H1 (cell line): ENCODE data around the gene GAB3. TPM values are rescaled to one million over a fixed set of nuclear protein-coding genes. Genes with fewer than 3 reads are reported as not detected.

ENCODE experiments used
- CTCF ChIA-PET: fragments of 300-600 bp; sonication (Branson Sonifier 250); formaldehyde crosslinking; loops from one replicate; lab custom pipeline; 2021; ENCODE audit not compliant: partially characterized antibody; lab: Charles Lee
- POLR2A ChIA-PET: fragments of 300-600 bp; sonication (Branson Sonifier 250); formaldehyde crosslinking; loops from one replicate; lab custom pipeline; 2021; ENCODE audit warnings: inconsistent platforms; ENCODE audit not compliant: partially characterized antibody; lab: Charles Lee
- DNase-seq, 2 experiments: peaks; one replicate each; pipeline versions ENCODE4 v3.0.0 to v3.0.0-alpha.2; 2010 to 2022; ENCODE audit warnings: low spot score in 2 of 2, low read depth in 1 of 2, mixed read lengths in 1 of 2
- FAIRE-seq: peaks from 2 replicates; lab custom pipeline; 2011; peaks lifted over from hg19 to GRCh38; lab: Jason Lieb, UNC
- H2AFZ ChIP-seq: 2 replicates; pipeline ENCODE4 v1.8.1; 2012; ENCODE audit warnings: low read length, inconsistent platforms
- H2AK5ac ChIP-seq: 2 replicates; pipeline ENCODE4 v1.6.1; 2013; ENCODE audit warnings: low read depth, low read length
- H2BK120ac ChIP-seq: replicated peaks from 2 replicates; pipeline ENCODE3; 2013; ENCODE audit warnings: low read depth, low read length, inconsistent platforms
- H2BK12ac ChIP-seq: 2 replicates; pipeline ENCODE4 v1.6.1; 2013; ENCODE audit warnings: low read depth, low read length
- H2BK15ac ChIP-seq: 2 replicates; pipeline ENCODE4 v1.6.1; 2013; ENCODE audit warnings: low read length
- H2BK20ac ChIP-seq: 2 replicates; pipeline ENCODE4 v1.6.1; 2013; ENCODE audit warnings: low read length
- H2BK5ac ChIP-seq: 2 replicates; pipeline ENCODE4 v1.6.1; 2013; ENCODE audit warnings: low read depth, low read length
- H3K14ac ChIP-seq: 2 replicates; pipeline ENCODE4 v1.6.1; 2013; ENCODE audit warnings: inconsistent platforms; ENCODE audit not compliant: insufficient read length
- H3K18ac ChIP-seq: 2 replicates; pipeline ENCODE4 v1.6.1; 2013; ENCODE audit warnings: low read length; ENCODE audit errors: extremely low read depth
- H3K23ac ChIP-seq: 2 replicates; pipeline ENCODE4 v1.6.1; 2013; ENCODE audit warnings: inconsistent platforms; ENCODE audit not compliant: insufficient read length
- H3K23me2 ChIP-seq: 2 replicates; pipeline ENCODE4 v1.6.1; 2013; ENCODE audit warnings: low read depth, low read length
- H3K27ac ChIP-seq: 2 replicates; pipeline ENCODE4 v1.6.1; 2011; ENCODE audit warnings: low read depth, low read length, inconsistent platforms
- H3K27me3 ChIP-seq, 4 experiments: replicated peaks in 1 of 4; 1 replicate in 1 of 4; 2 replicates in 3 of 4; pipeline versions ENCODE4 v1.6.1 to v1.8.1; 2011 to 2013; ENCODE audit warnings: low read length in 3 of 4, mild to moderate bottlenecking in 3 of 4, inconsistent platforms in 2 of 4, mixed read lengths in 2 of 4, moderate library complexity in 1 of 4; ENCODE audit not compliant: control insufficient read depth in 3 of 4, insufficient read depth in 3 of 4; ENCODE audit errors: extremely low read depth in 1 of 4
- H3K36me3 ChIP-seq, 4 experiments: 2 replicates each; pipeline versions ENCODE4 v1.6.1 to v1.8.1; 2011 to 2013; ENCODE audit warnings: mild to moderate bottlenecking in 4 of 4, low read length in 3 of 4, moderate library complexity in 2 of 4, control low read depth in 1 of 4, inconsistent platforms in 1 of 4; ENCODE audit not compliant: insufficient read depth in 4 of 4, control insufficient read depth in 2 of 4
- H3K4ac ChIP-seq: replicated peaks from 2 replicates; pipeline ENCODE3; 2013; ENCODE audit warnings: low read length, low read depth, mixed read lengths, inconsistent platforms; ENCODE audit not compliant: insufficient read length
- H3K4me1 ChIP-seq, 4 experiments: replicated peaks in 1 of 4; 1 replicate in 1 of 4; 2 replicates in 3 of 4; pipeline versions ENCODE4 v1.6.1 to v1.8.1; 2011 to 2013; ENCODE audit warnings: low read length in 3 of 4, inconsistent platforms in 2 of 4, mixed read lengths in 1 of 4; ENCODE audit not compliant: insufficient read depth in 4 of 4, control insufficient read depth in 3 of 4
- H3K4me2 ChIP-seq, 2 experiments: 2 replicates each; pipeline versions ENCODE4 v1.6.1 to v1.8.1; 2011 to 2013; ENCODE audit warnings: low read depth in 2 of 2, low read length in 2 of 2, control low read depth in 1 of 2, inconsistent platforms in 1 of 2, mild to moderate bottlenecking in 1 of 2; ENCODE audit not compliant: insufficient read depth in 1 of 2
- H3K4me3 ChIP-seq, 4 experiments: fragments of 200-600, 300-600 bp in 1 of 4; sonication (generic), shearing (Covaris generic), sonication (Bioruptor Twin) in 1 of 4; 2 replicates each; pipeline versions ENCODE4 v1.5.1 to v1.8.1; 2011 to 2016; ENCODE audit warnings: low read length in 4 of 4, low read depth in 3 of 4, control low read depth in 2 of 4, inconsistent platforms in 2 of 4, mild to moderate bottlenecking in 2 of 4, mixed read lengths in 1 of 4, moderate library complexity in 1 of 4; ENCODE audit not compliant: insufficient read depth in 2 of 4; ENCODE audit errors: extremely low read depth in 1 of 4
- H3K56ac ChIP-seq: replicated peaks from 2 replicates; pipeline ENCODE3; 2013; ENCODE audit warnings: low read depth, mild to moderate bottlenecking, mixed read lengths, low read length, inconsistent platforms; ENCODE audit not compliant: insufficient read length
- H3K79me1 ChIP-seq: 2 replicates; pipeline ENCODE4 v1.6.1; 2013; ENCODE audit warnings: low read depth, low read length, control low read depth
- H3K79me2 ChIP-seq, 2 experiments: 2 replicates each; pipeline versions ENCODE4 v1.6.1 to v1.8.1; 2012 to 2013; ENCODE audit warnings: low read length in 2 of 2, mild to moderate bottlenecking in 2 of 2, inconsistent platforms in 1 of 2; ENCODE audit not compliant: insufficient read depth in 2 of 2, control insufficient read depth in 1 of 2
- H3K9ac ChIP-seq, 4 experiments: replicated peaks in 1 of 4; 1 replicate in 1 of 4; 2 replicates in 3 of 4; pipeline versions ENCODE4 v1.6.1 to v1.8.1; 2011 to 2013; ENCODE audit warnings: low read depth in 3 of 4, low read length in 3 of 4, control low read depth in 2 of 4, mild to moderate bottlenecking in 2 of 4, moderate library complexity in 2 of 4, inconsistent platforms in 1 of 4; ENCODE audit errors: extremely low read depth in 1 of 4
- H3K9me3 ChIP-seq, 2 experiments: 2 replicates each; pipeline versions ENCODE4 v1.6.1 to v1.8.1; 2012 to 2013; ENCODE audit warnings: mild to moderate bottlenecking in 2 of 2, moderate library complexity in 2 of 2, control low read depth in 1 of 2, inconsistent platforms in 1 of 2, low read depth in 1 of 2, low read length in 1 of 2, mixed read lengths in 1 of 2; ENCODE audit not compliant: insufficient read depth in 2 of 2
- H4K20me1 ChIP-seq, 2 experiments: replicated peaks in 1 of 2; 2 replicates each; pipeline versions ENCODE3 to v1.8.1; 2011 to 2013; ENCODE audit warnings: inconsistent platforms in 2 of 2, low read length in 2 of 2, mild to moderate bottlenecking in 1 of 2; ENCODE audit not compliant: insufficient read depth in 2 of 2, control insufficient read depth in 1 of 2
- H4K5ac ChIP-seq: 2 replicates; pipeline ENCODE4 v1.6.1; 2013; ENCODE audit warnings: low read length, low read depth, mixed read lengths, inconsistent platforms; ENCODE audit not compliant: insufficient read length
- H4K8ac ChIP-seq: 2 replicates; pipeline ENCODE4 v1.8.0; 2013; ENCODE audit warnings: mild to moderate bottlenecking, moderate library complexity, low read length, inconsistent platforms; ENCODE audit not compliant: insufficient read depth; ENCODE audit errors: extremely low read depth
- H4K91ac ChIP-seq: replicated peaks from 2 replicates; pipeline ENCODE3; 2013; ENCODE audit warnings: low read length, mixed read lengths, inconsistent platforms; ENCODE audit not compliant: insufficient read length
- CTBP2 ChIP-seq: IDR thresholded peaks from 2 replicates; pipeline ENCODE4 v1.7.0; 2011; ENCODE audit warnings: borderline replicate concordance, mild to moderate bottlenecking, moderate library complexity, mixed read lengths, low read length; ENCODE audit not compliant: insufficient read depth, insufficient read length
- HDAC6 ChIP-seq: IDR thresholded peaks from one replicate; pipeline ENCODE4 v1.7.1; 2012; ENCODE audit warnings: low read depth, mild to moderate bottlenecking, inconsistent platforms, low read length, moderate library complexity
- SP2 ChIP-seq: IDR thresholded peaks from 2 replicates; pipeline ENCODE4 v1.6.1; 2012; ENCODE audit warnings: mild to moderate bottlenecking, low read length, inconsistent platforms
- WGBS, 2 experiments: shearing (Covaris generic) in 1 of 2; methylation state at CpG; one replicate each; pipeline versions ENCODE4 v1.1.6 to v1.1.7; 2013 to 2015; ENCODE audit warnings: low lambda C conversion rate in 2 of 2, mixed read lengths in 2 of 2, inconsistent platforms in 1 of 2, low coverage in 1 of 2, missing lambda C conversion rate in 1 of 2; ENCODE audit not compliant: insufficient replicate concordance in 2 of 2, insufficient coverage in 1 of 2, insufficient read length in 1 of 2; ENCODE audit errors: extremely low coverage in 1 of 2, missing lambda C conversion rate in 1 of 2; 5-methylcytosine and 5-hydroxymethylcytosine counted together
- polyA plus RNA-seq, 7 experiments: library from polyadenylated mRNA; depleted of rRNA in 3 of 7; stranded (reverse) in 5 of 7; unstranded in 2 of 7; fragments of >200 nt in 5 of 7; fragments of 200-250 nt in 2 of 7; gene quantifications; 1 replicate in 5 of 7; 2 replicates in 1 of 7; 4 replicates in 1 of 7; pipeline versions ENCODE4 v1.2.1 to v1.2.3, GENCODE V29; 2011 to 2013; ENCODE audit warnings: missing spikeins in 2 of 7, mixed read lengths in 2 of 7
- total RNA-seq: library from RNA; stranded (reverse); fragmentation: NEBNext Ultra II Directional; extraction: Animal tissue kit (Norgen Biotek cat#: 25700); gene quantifications from 2 replicates; pipeline ENCODE4 v1.2.1, GENCODE V29; 2021

GAB3 gene
- total and polyA plus RNA-seq, 2 of the 8 experiments (the other 6 are each of a cell fraction or from before 2014, with no cell fraction given), result 0.48 to 1.2 TPM

DNA sequence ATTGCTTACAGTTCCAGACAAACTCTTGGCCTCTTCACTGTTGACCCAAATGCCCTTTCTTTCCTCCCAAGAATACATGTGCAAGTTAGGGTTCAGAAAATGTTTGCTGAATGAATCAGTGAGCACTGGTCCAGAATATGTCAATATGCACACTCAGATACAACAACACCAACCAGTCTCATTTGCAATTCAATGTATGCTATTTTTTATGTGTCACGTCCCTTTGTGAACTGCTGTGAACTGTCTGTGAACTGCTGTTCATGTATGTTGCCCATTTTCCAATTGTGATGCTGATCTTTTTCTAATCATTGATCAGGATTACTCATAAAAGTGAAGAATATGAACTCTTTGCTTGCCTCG, 17.8 kb downstream of the GAB3 start:
- no peak for DNase-seq
- Histone ChIP-seq H2AFZ (no peak overlapping the region), H3K56ac (no peak overlapping the region), H3K79me1 (no peaks in the 10 kb centered on the region), H4K5ac (no peak overlapping the region), H2BK120ac (no peak overlapping the region), H4K20me1 (no peaks in the 10 kb centered on the region), H3K4me2 (no peak overlapping the region), H3K4ac (no peak overlapping the region), H3K36me3 (no peaks in the 10 kb centered on the region), H3K18ac (no peak overlapping the region), H2BK15ac (no peak overlapping the region), H3K23ac (no peak overlapping the region), H3K27me3 (no peaks in the 10 kb centered on the region), H3K79me2 (no peaks in the 10 kb centered on the region), H3K9me3 (no peaks in the 10 kb centered on the region), H4K8ac (no peak overlapping the region), H4K91ac (no peak overlapping the region), H3K9ac (no peak overlapping the region), H2BK5ac (no peak overlapping the region), H3K4me1 (no peaks in the 10 kb centered on the region), H2BK20ac (no peak overlapping the region), H3K14ac (no peak overlapping the region), H3K4me3 (no peak overlapping the region), H2BK12ac (no peak overlapping the region), H3K23me2 (no peaks in the 10 kb centered on the region), H3K27ac (no peak overlapping the region), H2AK5ac (no peak overlapping the region)
- 93% methylated on average over 1 of the region's 2 CpGs; no CpG with 5 or more reads in 1 of the 2 experiments for WGBS, 2 experiments
- no peak for FAIRE-seq
- TF ChIP-seq HDAC6 (no peak), SP2 (no peak), CTBP2 (no peak)
- ChIA-PET POLR2A (no interaction called here), CTCF (interaction anchor here (0.6 to 1.6 kb wide), 4 partner anchors 14 to 142 kb away, joined by 3 to 4 read pairs (median 3); no protein-coding TSS in a partner anchor)
